ENCODE results near the gene WDR27. TPM values are rescaled to one million over a fixed set of nuclear protein-coding genes. Genes with fewer than 3 reads are reported as not detected.

WDR27 gene
- total RNA-seq, 1 donor: 23.9 TPM

- Histone ChIP-seq H2AFZ (ENCODE audit: low read length) (no peak overlapping the region), H3K27ac (ENCODE audit: low read depth, low read length) (no peak overlapping the region), H3K27me3 (ENCODE audit: insufficient read depth, low read length) (no peaks in the 10 kb centered on the region), H3K79me2 (ENCODE audit: insufficient read depth, low read length) (no peaks in the 10 kb centered on the region), H3K4me2 (ENCODE audit: insufficient read depth, low read length) (no peak overlapping the region), H4K20me1 (ENCODE audit: insufficient read depth, low read length) (no peaks in the 10 kb centered on the region), H3K36me3 (ENCODE audit: insufficient read depth, low read length) (peaks cover 6% of the 10 kb centered on the region), H3K9me3 (ENCODE audit: low read depth, low read length) (no peaks in the 10 kb centered on the region), H3K4me1 (ENCODE audit: insufficient read depth, low read length) (no peaks in the 10 kb centered on the region), H3K4me3 (ENCODE audit: insufficient read depth, low read length) (no peak overlapping the region)
- DNase-seq (ENCODE audit: insufficient read length, low spot score, missing footprints): no peak
- TF ChIP-seq CTCF (IDR thresholded peaks at IDR 0.05; ENCODE audit: extremely low read depth, low read depth, low read length): no peak
Measured at GRCh38 chr6:169643521-169643920, 58.3 kb downstream of the WDR27 start.

GRCh38 chr6:169642455-169642854 is 59.4 kb downstream of the WDR27 start:
- no peaks in the 10 kb centered on the region for H4K20me1 ChIP-seq (ENCODE audit: insufficient read depth, low read length)
- no peak for TF ChIP-seq CTCF (IDR thresholded peaks at IDR 0.05; ENCODE audit: extremely low read depth, low read depth, low read length)
- H3K27me3 ChIP-seq (ENCODE audit: insufficient read depth, low read length): no peaks in the 10 kb centered on the region
- H3K4me1 ChIP-seq (ENCODE audit: insufficient read depth, low read length): no peaks in the 10 kb centered on the region
- H3K4me2 ChIP-seq (ENCODE audit: insufficient read depth, low read length): no peak overlapping the region
- DNase-seq (ENCODE audit: insufficient read length, low spot score, missing footprints): no peak
- no peak overlapping the region for H2AFZ ChIP-seq (ENCODE audit: low read length)
- no peak overlapping the region for H3K27ac ChIP-seq (ENCODE audit: low read depth, low read length)
- H3K4me3 ChIP-seq (ENCODE audit: insufficient read depth, low read length): no peak overlapping the region
- H3K79me2 ChIP-seq (ENCODE audit: insufficient read depth, low read length): no peaks in the 10 kb centered on the region
- H3K36me3 ChIP-seq (ENCODE audit: insufficient read depth, low read length): peaks cover 10% of the 10 kb centered on the region
- no peaks in the 10 kb centered on the region for H3K9me3 ChIP-seq (ENCODE audit: low read depth, low read length)

GRCh38 chr6:169641461-169642085 is 60.3 kb downstream of the WDR27 start:
- Histone ChIP-seq H3K27ac (ENCODE audit: low read depth, low read length) (no peak overlapping the region), H2AFZ (ENCODE audit: low read length) (no peak overlapping the region), H3K27me3 (ENCODE audit: insufficient read depth, low read length) (no peaks in the 10 kb centered on the region), H4K20me1 (ENCODE audit: insufficient read depth, low read length) (no peaks in the 10 kb centered on the region), H3K4me1 (ENCODE audit: insufficient read depth, low read length) (no peaks in the 10 kb centered on the region), H3K4me2 (ENCODE audit: insufficient read depth, low read length) (no peak overlapping the region), H3K9me3 (ENCODE audit: low read depth, low read length) (no peaks in the 10 kb centered on the region), H3K79me2 (ENCODE audit: insufficient read depth, low read length) (no peaks in the 10 kb centered on the region), H3K36me3 (ENCODE audit: insufficient read depth, low read length) (peaks cover 6% of the 10 kb centered on the region), H3K4me3 (ENCODE audit: insufficient read depth, low read length) (no peak overlapping the region)
- DNase-seq (ENCODE audit: insufficient read length, low spot score, missing footprints): no peak
- TF ChIP-seq CTCF (IDR thresholded peaks at IDR 0.05; ENCODE audit: extremely low read depth, low read depth, low read length): no peak

- no peak overlapping the region for H3K27ac ChIP-seq (ENCODE audit: low read depth, low read length)
- no peaks in the 10 kb centered on the region for H4K20me1 ChIP-seq (ENCODE audit: insufficient read depth, low read length)
- TF ChIP-seq CTCF (IDR thresholded peaks at IDR 0.05; ENCODE audit: extremely low read depth, low read depth, low read length): no peak
- peaks cover 6% of the 10 kb centered on the region for H3K36me3 ChIP-seq (ENCODE audit: insufficient read depth, low read length)
- no peak overlapping the region for H2AFZ ChIP-seq (ENCODE audit: low read length)
- H3K79me2 ChIP-seq (ENCODE audit: insufficient read depth, low read length): no peaks in the 10 kb centered on the region
- DNase-seq (ENCODE audit: insufficient read length, low spot score, missing footprints): no peak
- H3K27me3 ChIP-seq (ENCODE audit: insufficient read depth, low read length): no peaks in the 10 kb centered on the region
- H3K9me3 ChIP-seq (ENCODE audit: low read depth, low read length): no peaks in the 10 kb centered on the region
- H3K4me1 ChIP-seq (ENCODE audit: insufficient read depth, low read length): no peaks in the 10 kb centered on the region
- H3K4me2 ChIP-seq (ENCODE audit: insufficient read depth, low read length): no peak overlapping the region
- no peak overlapping the region for H3K4me3 ChIP-seq (ENCODE audit: insufficient read depth, low read length)
Measured at GRCh38 chr6:169640983-169641382, 60.8 kb downstream of the WDR27 start.

All from osteoblast (primary cell).